ENCODE measurements around the gene NGF.

DNA sequence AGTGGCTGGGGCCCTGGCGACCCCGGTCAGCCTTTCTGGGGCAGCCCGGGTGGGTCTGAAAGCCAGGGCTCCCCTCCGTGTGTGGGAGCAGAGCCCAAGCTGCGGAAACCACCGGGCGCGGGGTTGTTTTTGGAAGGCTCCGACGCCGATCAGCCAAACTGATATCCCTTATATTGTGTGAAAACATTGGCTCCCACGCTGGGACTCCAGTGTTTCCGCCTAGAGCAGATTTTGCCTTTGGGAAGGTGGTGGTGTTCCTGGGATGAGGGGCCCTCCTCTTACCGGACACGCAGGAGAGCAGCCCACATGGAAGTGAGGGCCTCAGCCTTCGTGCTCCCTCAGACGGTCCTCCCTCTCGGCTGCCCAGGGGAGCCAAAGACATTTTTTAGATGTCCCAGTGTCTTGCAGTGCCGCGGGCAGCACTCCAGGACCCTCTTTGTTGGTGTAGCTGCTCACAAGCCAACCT is 54.3 kb downstream of the NGF start:
- TF ChIP-seq POLR2A (IDR thresholded peaks at IDR 0.05): no peak
- TF ChIP-seq, protein P1, sequence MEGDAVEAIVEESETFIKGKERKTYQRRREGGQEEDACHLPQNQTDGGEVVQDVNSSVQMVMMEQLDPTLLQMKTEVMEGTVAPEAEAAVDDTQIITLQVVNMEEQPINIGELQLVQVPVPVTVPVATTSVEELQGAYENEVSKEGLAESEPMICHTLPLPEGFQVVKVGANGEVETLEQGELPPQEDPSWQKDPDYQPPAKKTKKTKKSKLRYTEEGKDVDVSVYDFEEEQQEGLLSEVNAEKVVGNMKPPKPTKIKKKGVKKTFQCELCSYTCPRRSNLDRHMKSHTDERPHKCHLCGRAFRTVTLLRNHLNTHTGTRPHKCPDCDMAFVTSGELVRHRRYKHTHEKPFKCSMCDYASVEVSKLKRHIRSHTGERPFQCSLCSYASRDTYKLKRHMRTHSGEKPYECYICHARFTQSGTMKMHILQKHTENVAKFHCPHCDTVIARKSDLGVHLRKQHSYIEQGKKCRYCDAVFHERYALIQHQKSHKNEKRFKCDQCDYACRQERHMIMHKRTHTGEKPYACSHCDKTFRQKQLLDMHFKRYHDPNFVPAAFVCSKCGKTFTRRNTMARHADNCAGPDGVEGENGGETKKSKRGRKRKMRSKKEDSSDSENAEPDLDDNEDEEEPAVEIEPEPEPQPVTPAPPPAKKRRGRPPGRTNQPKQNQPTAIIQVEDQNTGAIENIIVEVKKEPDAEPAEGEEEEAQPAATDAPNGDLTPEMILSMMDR (IDR thresholded peaks at IDR 0.05): no peak

All from adrenal gland (tissue), 5 donors.